Measurements from ENCODE around the gene HSPA4. TPM values are rescaled to one million over a fixed set of nuclear protein-coding genes. Genes with fewer than 3 reads are reported as not detected.

The HSPA4 gene
- total RNA-seq = 63.8 and 77.5 TPM in 2 replicates

DNA sequence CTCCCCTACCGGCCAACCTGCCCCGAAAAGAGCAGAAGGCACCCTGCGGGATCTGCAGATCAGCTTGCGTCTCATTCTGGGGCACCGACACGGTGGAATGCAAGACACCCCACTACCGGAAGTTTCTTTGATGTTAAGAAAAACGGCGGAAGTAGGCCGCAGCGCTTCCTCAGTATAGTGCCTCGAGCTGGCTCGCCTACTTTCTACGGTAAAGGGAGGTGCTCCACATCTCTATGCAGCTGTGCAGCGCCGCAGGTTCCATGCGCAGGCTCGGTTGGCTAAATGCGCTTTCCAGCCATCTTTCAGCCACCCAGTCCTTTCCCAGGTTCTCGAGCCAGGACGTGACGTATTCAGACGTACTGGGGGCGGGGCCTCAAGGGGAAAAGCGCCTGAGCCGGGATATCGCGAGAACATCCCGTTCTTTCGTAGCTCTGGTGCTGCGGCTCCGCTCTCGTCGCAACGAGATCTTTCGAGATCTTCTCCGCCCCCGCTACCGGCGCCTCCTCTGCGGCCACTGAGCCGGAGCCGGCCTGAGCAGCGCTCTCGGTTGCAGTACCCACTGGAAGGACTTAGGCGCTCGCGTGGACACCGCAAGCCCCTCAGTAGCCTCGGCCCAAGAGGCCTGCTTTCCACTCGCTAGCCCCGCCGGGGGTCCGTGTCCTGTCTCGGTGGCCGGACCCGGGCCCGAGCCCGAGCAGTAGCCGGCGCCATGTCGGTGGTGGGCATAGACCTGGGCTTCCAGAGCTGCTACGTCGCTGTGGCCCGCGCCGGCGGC is at the start of gene HSPA4:
TSS of gene HSPA4 (plus strand) at position 472 of the 775 bp plus-strand sequence. CDS start at position 710, 238 bp downstream.

DNA sequence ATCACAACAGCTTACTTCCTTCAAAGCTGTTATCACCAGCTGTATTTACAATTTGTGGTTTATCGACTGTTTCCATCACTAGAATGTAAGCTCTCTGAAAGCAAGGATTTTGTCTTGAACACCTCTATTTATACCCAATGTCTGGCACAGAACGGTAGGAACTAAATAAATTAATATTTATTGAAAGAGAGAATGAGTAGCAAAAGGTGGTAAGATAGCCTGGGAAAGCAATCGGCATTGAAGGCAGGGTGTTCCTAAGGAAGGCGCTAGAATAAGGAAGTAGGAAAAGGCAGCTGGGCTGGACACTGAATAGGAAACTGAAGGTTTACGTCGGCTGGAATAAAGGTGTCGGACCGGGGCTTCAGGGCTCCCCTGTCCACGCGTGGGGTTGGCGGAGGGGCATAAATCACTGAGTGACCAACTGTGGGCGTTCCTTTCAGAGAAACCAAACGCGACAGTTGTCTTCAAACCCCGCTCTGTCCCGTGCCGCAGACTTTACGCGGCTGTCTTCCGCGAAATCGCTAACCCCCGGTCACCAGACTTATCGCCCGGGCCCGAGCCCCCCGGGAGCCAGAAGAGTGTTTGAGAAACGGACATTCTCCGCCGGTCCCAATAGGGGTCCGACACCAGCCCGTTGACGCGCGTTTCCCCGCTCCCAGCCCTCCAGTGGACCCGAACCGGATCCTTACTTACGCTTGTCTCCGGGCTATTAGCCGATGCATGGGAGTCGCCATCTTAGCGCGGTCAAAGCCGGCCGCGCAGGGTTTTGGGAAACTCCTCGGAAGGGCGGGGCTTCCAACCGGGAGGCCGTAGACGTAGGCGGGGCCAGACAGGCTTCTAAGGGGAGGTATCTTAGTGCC is 25.8 kb upstream of the HSPA4 start, which contains the start of gene ZCCHC10:
TSS of gene ZCCHC10 (minus strand) at position 746 of the 860 bp plus-strand sequence. CDS start at position 734, 12 bp downstream.

Other genes with a start within 250 kb of the HSPA4 start
- gene SOWAHA, start 238.7 kb upstream of the HSPA4 start, total RNA-seq = under 0.01 TPM in 1 of 2 replicates, not detected in the other
- 8.1 and 12.9 TPM in 2 replicates for gene SHROOM1, start 221.4 kb upstream of the HSPA4 start, total RNA-seq
- gene GDF9, start 185.5 kb upstream of the HSPA4 start, total RNA-seq = 0.15 and 0.17 TPM in 2 replicates
- gene UQCRQ, start 185.4 kb upstream of the HSPA4 start, total RNA-seq = 186 and 237 TPM in 2 replicates
- 0.34 and 0.45 TPM in 2 replicates for gene LEAP2, start 178.3 kb upstream of the HSPA4 start, total RNA-seq
- 19.6 and 23.9 TPM in 2 replicates for gene AFF4, start 88.4 kb upstream of the HSPA4 start, total RNA-seq
- gene ZCCHC10, start 25.5 kb upstream of the HSPA4 start, total RNA-seq = 7.9 and 8.9 TPM in 2 replicates